Body of pancreas (tissue), 4 donors: ENCODE measurements around the gene RPS18. TPM values are rescaled to one million over a fixed set of nuclear protein-coding genes. Genes with fewer than 3 reads are reported as not detected.
A peak's percentile ranks its signal among the peaks of the same experiment; 100 is the strongest.

Experiments
- ATAC-seq: fragments of 150-250 bp; one replicate; pipeline ENCODE4 v1.9.1; 2016
- DNase-seq, 4 donors: peaks; one replicate each; pipeline ENCODE4 v3.0.0-alpha.2; 2019
- H3K27ac ChIP-seq, 4 donors: fragments of 200-600 bp; sonication (generic); 1 replicate in 3 of 4; 2 replicates in 1 of 4; pipeline versions ENCODE4 v1.5.1 to v1.6.1; 2016 to 2019; ENCODE audit warnings: mild to moderate bottlenecking in 1 of 4, mixed read lengths in 1 of 4, moderate library complexity in 1 of 4
- H3K27me3 ChIP-seq, 2 donors: fragments of 200-600 bp; sonication (generic); one replicate each; pipeline ENCODE4 v1.6.0; 2016; ENCODE audit warnings: mild to moderate bottlenecking in 1 of 2
- H3K36me3 ChIP-seq, 2 donors: fragments of 200-600 bp; sonication (generic); replicated peaks in 1 of 2; 2 replicates each; pipeline ENCODE4 v1.5.1; 2016; ENCODE audit warnings: low read depth in 2 of 2; ENCODE audit not compliant: insufficient read depth in 1 of 2
- H3K4me1 ChIP-seq: fragments of 200-600 bp; sonication (generic); one replicate; pipeline ENCODE4 v1.6.0; 2016
- H3K4me3 ChIP-seq, 2 donors: fragments of 200-600 bp; sonication (generic); 1 replicate in 1 of 2; 2 replicates in 1 of 2; pipeline ENCODE4 v1.5.1; 2016 to 2019
- H3K9me3 ChIP-seq, 3 donors: fragments of 200-600 bp; sonication (generic); 1 replicate in 2 of 3; 2 replicates in 1 of 3; pipeline ENCODE4 v1.5.1; 2016
- CTCF ChIP-seq, 7 experiments: fragments of 450-650 bp in 4 of 7; fragments of 200-600 bp in 3 of 7; sonication (generic) in 3 of 7; IDR thresholded peaks; one replicate each; pipeline ENCODE4 v1.5.1; 2016 to 2019; ENCODE audit warnings: antibody characterized with exemption in 7 of 7
- POLR2A ChIP-seq, 3 donors: fragments of 450-650 bp; IDR thresholded peaks; one replicate each; pipeline ENCODE4 v1.6.1; 2016; ENCODE audit warnings: antibody characterized with exemption in 3 of 3, mild to moderate bottlenecking in 2 of 3
- WGBS, 2 donors: methylation state at CpG; one replicate each; pipeline ENCODE4 v1.1.5; 2017; 5-methylcytosine and 5-hydroxymethylcytosine counted together
- intact Hi-C: fragments of 100-400 bp; cut with DNase I; formaldehyde crosslinking; loops from one replicate; pipeline ENCODE4 v1.15.1; 2023
- total RNA-seq, 2 donors: library from RNA; depleted of rRNA; stranded (reverse); fragments of >200 nt; gene quantifications; one replicate each; pipeline ENCODE4 v1.1.0, GENCODE V29; 2016

Gene RPS18
- total RNA-seq, 2 donors from 2014 or later, result 772 to 1,608 TPM

- peaks cover 53% of the 10 kb centered on the region for H3K4me1 ChIP-seq
- peaks cover 0 to 13% of the 10 kb centered on the region in 2 donors for H3K36me3 ChIP-seq
- no peak for DNase-seq
- peak overlapping the region; percentile 64 to 82 (median 78) for H3K27ac ChIP-seq
- H3K27me3 ChIP-seq, result no peaks in the 10 kb centered on the region
- intact Hi-C loops, result no loop called here
- H3K9me3 ChIP-seq, result no peaks in the 10 kb centered on the region
- no peak for ATAC-seq
- TF ChIP-seq CTCF (IDR thresholded peaks at IDR 0.05), result no peak
- no peak for TF ChIP-seq POLR2A (IDR thresholded peaks at IDR 0.05)
- peak overlapping the region in 1 of 2 donors; percentile 13 for H3K4me3 ChIP-seq
These were observed 4.6 kb downstream of the RPS18 start for GRCh38 chr6:33276581-33276863.

GRCh38 chr6:33276864-33277662 is 5.2 kb downstream of the RPS18 start, which contains the start of gene B3GALT4:
Gene B3GALT4, plus strand, starts transcription at chr6:33277123. Its CDS starts 297 bp downstream, at chr6:33277420.
- Histone ChIP-seq H3K4me3 (peak within 1 kb of the TSS in 1 of 2 donors; percentile 13), H3K27me3 (no peaks in the 10 kb centered on the region), H3K36me3 (peaks cover 0 to 13% of the 10 kb centered on the region in 2 donors), H3K4me1 (peaks cover 53% of the 10 kb centered on the region), H3K27ac (peak within 1 kb of the TSS; percentile 64 to 82 (median 78)), H3K9me3 (no peaks in the 10 kb centered on the region)
- intact Hi-C loops, result no loop called here
- peak in 6 of 7 experiments; percentile 16 to 47 (median 35) for TF ChIP-seq CTCF (IDR thresholded peaks at IDR 0.05)
- peak; percentile 30 to 65 (median 36) for TF ChIP-seq POLR2A (IDR thresholded peaks at IDR 0.05)
- ATAC-seq (peak; percentile 60), DNase-seq (peak; percentile 48 to 73 (median 54))
- WGBS, 2 donors, result 8 to 59% methylated on average over 11 to 73 of the region's 80 CpGs

- Histone ChIP-seq H3K9me3 (no peaks in the 10 kb centered on the region), H3K27me3 (no peaks in the 10 kb centered on the region), H3K36me3 (peaks cover 0 to 13% of the 10 kb centered on the region in 2 donors), H3K4me1 (peaks cover 48% of the 10 kb centered on the region), H3K4me3 (peak overlapping the region in 1 of 2 donors; percentile 13), H3K27ac (peak overlapping the region; percentile 64 to 82 (median 78))
- no peak for TF ChIP-seq POLR2A (IDR thresholded peaks at IDR 0.05)
- peak in 1 of 7 experiments; percentile 7 for TF ChIP-seq CTCF (IDR thresholded peaks at IDR 0.05)
- 57 to 82% methylated on average over 19 to 36 of the region's 39 CpGs for WGBS, 2 donors
- DNase-seq, result peak in 1 of 4 donors; percentile 20
- ATAC-seq, result no peak
- intact Hi-C loops, result no loop called here
These were observed 6.0 kb downstream of the RPS18 start for GRCh38 chr6:33277663-33278391.

GRCh38 chr6:33278392-33278741 is 6.5 kb downstream of the RPS18 start:
- no peak for DNase-seq
- no peak for ATAC-seq
- Histone ChIP-seq H3K9me3 (no peaks in the 10 kb centered on the region), H3K4me3 (no peak overlapping the region), H3K36me3 (peaks cover 0 to 13% of the 10 kb centered on the region in 2 donors), H3K4me1 (peaks cover 43% of the 10 kb centered on the region), H3K27ac (peak overlapping the region in 2 of 4 donors; percentile 80 to 82), H3K27me3 (no peaks in the 10 kb centered on the region)
- intact Hi-C loops, result no loop called here
- 75 to 80% methylated on average over 7 to 9 of the region's 9 CpGs for WGBS, 2 donors
- no peak for TF ChIP-seq POLR2A (IDR thresholded peaks at IDR 0.05)
- no peak for TF ChIP-seq CTCF (IDR thresholded peaks at IDR 0.05)
